ENCODE data around the gene MAP3K15.

MAP3K15 gene

GRCh38 chrX:19389227-19389845, 126.0 kb downstream of the MAP3K15 start:
- DNase-seq (ENCODE audit: low read depth), result no peak

- no peak for DNase-seq (ENCODE audit: low read depth)
These were observed 126.6 kb downstream of the MAP3K15 start for GRCh38 chrX:19388741-19389140.

- DNase-seq (ENCODE audit: low read depth), result no peak
These were observed 127.1 kb downstream of the MAP3K15 start for GRCh38 chrX:19388064-19388679.

- DNase-seq (ENCODE audit: low read depth), result no peak
These were observed 128.6 kb downstream of the MAP3K15 start for GRCh38 chrX:19386679-19387078.

- no peak for DNase-seq (ENCODE audit: low read depth)
These were observed 132.7 kb downstream of the MAP3K15 start for GRCh38 chrX:19382555-19383145.

GRCh38 chrX:19381326-19381725, 134.0 kb downstream of the MAP3K15 start:
- DNase-seq (ENCODE audit: low read depth), result no peak

GRCh38 chrX:19377799-19378198, 137.5 kb downstream of the MAP3K15 start:
- no peak for DNase-seq (ENCODE audit: low read depth)

GRCh38 chrX:19375546-19375945, 139.8 kb downstream of the MAP3K15 start:
- no peak for DNase-seq (ENCODE audit: low read depth)

- no peak for DNase-seq (ENCODE audit: low read depth)
These were observed 141.9 kb downstream of the MAP3K15 start for GRCh38 chrX:19373351-19373891.

GRCh38 chrX:19372547-19373331, 142.6 kb downstream of the MAP3K15 start:
- DNase-seq (ENCODE audit: low read depth), result no peak

GRCh38 chrX:19372170-19372546, 143.2 kb downstream of the MAP3K15 start:
- DNase-seq (ENCODE audit: low read depth), result peak; percentile 23

GRCh38 chrX:19370061-19370460, 145.2 kb downstream of the MAP3K15 start:
- no peak for DNase-seq (ENCODE audit: low read depth)

GRCh38 chrX:19368576-19368975, 146.7 kb downstream of the MAP3K15 start:
- no peak for DNase-seq (ENCODE audit: low read depth)

- DNase-seq (ENCODE audit: low read depth), result no peak
These were observed 153.6 kb downstream of the MAP3K15 start for GRCh38 chrX:19361701-19362100.

GRCh38 chrX:19360903-19361302, 154.4 kb downstream of the MAP3K15 start:
- DNase-seq (ENCODE audit: low read depth), result no peak

GRCh38 chrX:19358521-19358920, 156.8 kb downstream of the MAP3K15 start:
- no peak for DNase-seq (ENCODE audit: low read depth)

GRCh38 chrX:19354625-19355024, 160.7 kb downstream of the MAP3K15 start:
- no peak for DNase-seq (ENCODE audit: low read depth)

- DNase-seq (ENCODE audit: low read depth), result no peak
These were observed 164.3 kb downstream of the MAP3K15 start for GRCh38 chrX:19350941-19351384.

GRCh38 chrX:19349264-19349663, 166.0 kb downstream of the MAP3K15 start:
- DNase-seq (ENCODE audit: low read depth), result no peak

GRCh38 chrX:19347916-19348315, 167.4 kb downstream of the MAP3K15 start:
- DNase-seq (ENCODE audit: low read depth), result no peak

- no peak for DNase-seq (ENCODE audit: low read depth)
These were observed 170.6 kb downstream of the MAP3K15 start for GRCh38 chrX:19344661-19345060.
